A673 (cell line): Measurements from ENCODE around the gene ATP5IF1.

ENCODE experiments used
- EZH2 ChIP-seq: fragments of 200-600 bp; sonication (generic); IDR thresholded peaks from 2 replicates; pipeline ENCODE4 v1.6.1; 2017; ENCODE audit warnings: borderline replicate concordance, low read depth, mild to moderate bottlenecking, mixed read lengths, antibody characterized with exemption, low read length; ENCODE audit not compliant: poor library complexity, severe bottlenecking
- TF ChIP-seq, protein P1 (sequence below): fragments of 300-800, 200-600 bp; sonication (generic); conservative IDR thresholded peaks from 2 replicates; pipeline ENCODE4 v1.5.1; 2017; ENCODE audit warnings: low read depth, mild to moderate bottlenecking, antibody characterized with exemption, low read length, moderate library complexity, mixed read lengths

DNA sequence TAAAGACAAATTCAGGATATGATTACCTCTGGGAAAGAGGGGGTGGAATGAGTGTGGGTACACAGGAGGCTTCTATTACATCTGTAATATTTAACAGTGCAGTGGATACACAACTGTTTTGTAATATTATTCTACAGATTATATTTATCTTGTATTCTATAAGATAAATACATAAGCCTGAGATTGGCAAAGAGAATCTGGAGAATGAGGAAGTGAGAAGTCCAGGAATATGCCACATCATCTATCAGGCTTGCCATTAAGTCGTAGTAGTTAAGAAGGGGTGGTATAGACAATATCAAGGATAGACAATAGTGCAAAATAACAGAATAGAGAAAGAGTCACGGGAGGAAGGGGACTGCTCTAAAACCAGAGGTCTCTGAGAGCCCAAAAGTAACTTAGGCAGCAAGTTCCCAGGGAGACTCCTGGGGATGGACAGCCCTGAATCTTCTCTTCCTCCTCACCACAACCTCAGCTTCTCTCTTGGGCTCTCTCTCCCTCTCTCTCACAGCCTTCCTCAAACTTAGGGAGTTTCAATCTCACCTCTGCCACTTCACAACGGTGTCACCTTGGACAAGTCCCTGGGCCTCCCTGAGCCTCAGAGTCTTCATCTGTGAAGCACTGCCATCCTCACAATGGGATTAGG is 45.5 kb upstream of the ATP5IF1 start:
- TF ChIP-seq, protein P1, sequence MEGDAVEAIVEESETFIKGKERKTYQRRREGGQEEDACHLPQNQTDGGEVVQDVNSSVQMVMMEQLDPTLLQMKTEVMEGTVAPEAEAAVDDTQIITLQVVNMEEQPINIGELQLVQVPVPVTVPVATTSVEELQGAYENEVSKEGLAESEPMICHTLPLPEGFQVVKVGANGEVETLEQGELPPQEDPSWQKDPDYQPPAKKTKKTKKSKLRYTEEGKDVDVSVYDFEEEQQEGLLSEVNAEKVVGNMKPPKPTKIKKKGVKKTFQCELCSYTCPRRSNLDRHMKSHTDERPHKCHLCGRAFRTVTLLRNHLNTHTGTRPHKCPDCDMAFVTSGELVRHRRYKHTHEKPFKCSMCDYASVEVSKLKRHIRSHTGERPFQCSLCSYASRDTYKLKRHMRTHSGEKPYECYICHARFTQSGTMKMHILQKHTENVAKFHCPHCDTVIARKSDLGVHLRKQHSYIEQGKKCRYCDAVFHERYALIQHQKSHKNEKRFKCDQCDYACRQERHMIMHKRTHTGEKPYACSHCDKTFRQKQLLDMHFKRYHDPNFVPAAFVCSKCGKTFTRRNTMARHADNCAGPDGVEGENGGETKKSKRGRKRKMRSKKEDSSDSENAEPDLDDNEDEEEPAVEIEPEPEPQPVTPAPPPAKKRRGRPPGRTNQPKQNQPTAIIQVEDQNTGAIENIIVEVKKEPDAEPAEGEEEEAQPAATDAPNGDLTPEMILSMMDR = no peak
- TF ChIP-seq EZH2 = no peak
